Testis (tissue), 3 donors: ENCODE results near the gene MYL7. TPM values are rescaled to one million over a fixed set of nuclear protein-coding genes. Genes with fewer than 3 reads are reported as not detected.

Experiments
- DNase-seq: peaks from one replicate; pipeline ENCODE4 v3.0.0-alpha.2; 2019
- H3K27ac ChIP-seq, 2 donors: fragments of 200-600 bp; sonication (generic); one replicate each; pipeline ENCODE4 v1.5.1; 2019
- H3K27me3 ChIP-seq: fragments of 200-600 bp; sonication (generic); one replicate; pipeline ENCODE4 v1.5.1; 2019
- H3K36me3 ChIP-seq: fragments of 200-600 bp; sonication (generic); one replicate; pipeline ENCODE4 v1.5.1; 2017; ENCODE audit warnings: low read depth; ENCODE audit errors: missing control alignments
- H3K4me1 ChIP-seq: fragments of 200-600 bp; sonication (generic); one replicate; pipeline ENCODE4 v1.5.1; 2019
- H3K4me3 ChIP-seq, 2 donors: fragments of 200-600 bp; sonication (generic); one replicate each; pipeline ENCODE4 v1.5.1; 2017 to 2019
- H3K9me3 ChIP-seq: fragments of 200-600 bp; sonication (generic); one replicate; pipeline ENCODE4 v1.5.1; 2017
- POLR2A ChIP-seq: fragments of 450-650 bp; IDR thresholded peaks from one replicate; pipeline ENCODE4 v1.6.1; 2017; ENCODE audit warnings: antibody characterized with exemption, mild to moderate bottlenecking, moderate library complexity
- WGBS, 2 donors: methylation state at CpG; one replicate each; pipeline ENCODE4 v1.1.5; 2018; 5-methylcytosine and 5-hydroxymethylcytosine counted together
- intact Hi-C: fragments of 100-400 bp; cut with DNase I; formaldehyde crosslinking; loops from one replicate; pipeline ENCODE4 v1.15.1; 2023; ENCODE audit warnings: low total_unique reads
- polyA plus RNA-seq: library from polyadenylated mRNA; stranded (reverse); fragments of 350-450 nt; fragmentation: Illumina TruSeq; extraction: RNeasy Lipid Tissue Mini Kit (QIAGEN cat#74804); gene quantifications from one replicate; pipeline ENCODE4 v1.2.3, GENCODE V29; 2014; ENCODE audit warnings: low read depth, low replicate concordance; ENCODE audit not compliant: insufficient read depth
- total RNA-seq, 2 donors: library from RNA; depleted of rRNA; stranded (reverse); fragments of >200 nt; gene quantifications; one replicate each; pipeline ENCODE4 v1.2.3, GENCODE V29; 2016
- TF ChIP-seq, protein P1 (sequence below), 3 experiments: fragments of 450-650 bp in 2 of 3; fragments of 200-600 bp in 1 of 3; sonication (generic) in 1 of 3; IDR thresholded peaks; one replicate each; pipeline ENCODE4 v1.5.1; 2016 to 2019; ENCODE audit warnings: antibody characterized with exemption in 3 of 3, mild to moderate bottlenecking in 2 of 3, moderate library complexity in 1 of 3

The MYL7 gene
- total and polyA plus RNA-seq, 3 donors from 2014 or later, result 1.5 to 1.7 TPM; not detected in 1

DNA sequence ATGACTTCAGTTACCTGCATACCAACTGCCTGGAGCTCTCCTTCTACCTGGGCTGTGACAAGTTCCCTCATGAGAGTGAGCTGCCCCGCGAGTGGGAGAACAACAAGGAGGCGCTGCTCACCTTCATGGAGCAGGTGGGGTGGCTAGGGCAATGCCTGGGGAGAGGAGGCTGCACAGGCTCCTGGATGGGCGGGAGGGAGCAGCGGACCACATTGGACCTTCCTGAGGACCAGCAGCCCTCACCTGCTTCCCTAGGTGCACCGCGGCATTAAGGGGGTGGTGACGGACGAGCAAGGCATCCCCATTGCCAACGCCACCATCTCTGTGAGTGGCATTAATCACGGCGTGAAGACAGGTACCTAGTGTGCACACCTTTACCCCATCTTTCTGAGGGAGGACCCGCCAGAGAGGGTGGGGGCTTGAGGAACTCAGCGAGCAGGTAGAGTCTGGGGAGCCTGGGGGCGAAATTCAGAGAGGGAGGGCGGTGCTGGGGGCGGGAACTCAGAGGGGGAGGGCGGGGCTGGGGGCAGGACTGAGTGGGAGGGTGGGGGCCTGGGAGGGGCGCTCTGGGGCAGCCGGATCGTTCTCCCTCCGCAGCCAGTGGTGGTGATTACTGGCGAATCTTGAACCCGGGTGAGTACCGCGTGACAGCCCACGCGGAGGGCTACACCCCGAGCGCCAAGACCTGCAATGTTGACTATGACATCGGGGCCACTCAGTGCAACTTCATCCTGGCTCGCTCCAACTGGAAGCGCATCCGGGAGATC is 28.0 kb downstream of the MYL7 start:
- intact Hi-C loops, result no loop called here
- Histone ChIP-seq H3K4me3 (no peak overlapping the region), H3K27me3 (no peaks in the 10 kb centered on the region), H3K9me3 (no peaks in the 10 kb centered on the region), H3K4me1 (no peaks in the 10 kb centered on the region), H3K36me3 (no peaks in the 10 kb centered on the region), H3K27ac (no peak overlapping the region)
- DNase-seq, result no peak
- TF ChIP-seq, protein P1, sequence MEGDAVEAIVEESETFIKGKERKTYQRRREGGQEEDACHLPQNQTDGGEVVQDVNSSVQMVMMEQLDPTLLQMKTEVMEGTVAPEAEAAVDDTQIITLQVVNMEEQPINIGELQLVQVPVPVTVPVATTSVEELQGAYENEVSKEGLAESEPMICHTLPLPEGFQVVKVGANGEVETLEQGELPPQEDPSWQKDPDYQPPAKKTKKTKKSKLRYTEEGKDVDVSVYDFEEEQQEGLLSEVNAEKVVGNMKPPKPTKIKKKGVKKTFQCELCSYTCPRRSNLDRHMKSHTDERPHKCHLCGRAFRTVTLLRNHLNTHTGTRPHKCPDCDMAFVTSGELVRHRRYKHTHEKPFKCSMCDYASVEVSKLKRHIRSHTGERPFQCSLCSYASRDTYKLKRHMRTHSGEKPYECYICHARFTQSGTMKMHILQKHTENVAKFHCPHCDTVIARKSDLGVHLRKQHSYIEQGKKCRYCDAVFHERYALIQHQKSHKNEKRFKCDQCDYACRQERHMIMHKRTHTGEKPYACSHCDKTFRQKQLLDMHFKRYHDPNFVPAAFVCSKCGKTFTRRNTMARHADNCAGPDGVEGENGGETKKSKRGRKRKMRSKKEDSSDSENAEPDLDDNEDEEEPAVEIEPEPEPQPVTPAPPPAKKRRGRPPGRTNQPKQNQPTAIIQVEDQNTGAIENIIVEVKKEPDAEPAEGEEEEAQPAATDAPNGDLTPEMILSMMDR (IDR thresholded peaks at IDR 0.05), result no peak
- TF ChIP-seq POLR2A, result no peak
- WGBS, 2 donors, result 64 to 69% methylated on average over 22 to 33 of the region's 34 CpGs

DNA sequence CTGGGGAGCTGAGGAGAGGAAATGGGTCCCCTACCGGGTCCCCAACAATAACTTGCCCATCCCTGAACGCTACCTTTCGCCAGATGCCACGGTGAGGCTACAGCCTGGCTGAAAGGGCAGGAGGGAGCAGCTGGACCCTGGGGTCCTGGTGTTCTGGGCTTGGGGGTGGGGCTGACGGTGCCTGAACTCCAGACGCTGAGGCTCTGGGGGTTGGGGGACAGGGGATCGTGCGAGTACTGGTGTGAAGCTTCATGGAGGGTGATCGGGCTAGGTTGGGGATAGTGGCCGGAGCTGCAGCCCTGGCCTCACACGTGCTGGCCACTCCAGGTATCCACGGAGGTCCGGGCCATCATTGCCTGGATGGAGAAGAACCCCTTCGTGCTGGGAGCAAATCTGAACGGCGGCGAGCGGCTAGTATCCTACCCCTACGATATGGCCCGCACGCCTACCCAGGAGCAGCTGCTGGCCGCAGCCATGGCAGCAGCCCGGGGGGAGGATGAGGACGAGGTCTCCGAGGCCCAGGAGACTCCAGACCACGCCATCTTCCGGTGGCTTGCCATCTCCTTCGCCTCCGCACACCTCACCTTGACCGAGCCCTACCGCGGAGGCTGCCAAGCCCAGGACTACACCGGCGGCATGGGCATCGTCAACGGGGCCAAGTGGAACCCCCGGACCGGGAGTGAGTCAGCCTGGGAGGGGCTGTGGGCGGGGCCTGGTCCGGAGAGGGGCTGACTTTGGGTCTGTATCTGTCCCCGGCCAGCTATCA is 28.7 kb downstream of the MYL7 start:
- H3K9me3 ChIP-seq, result no peaks in the 10 kb centered on the region

DNA sequence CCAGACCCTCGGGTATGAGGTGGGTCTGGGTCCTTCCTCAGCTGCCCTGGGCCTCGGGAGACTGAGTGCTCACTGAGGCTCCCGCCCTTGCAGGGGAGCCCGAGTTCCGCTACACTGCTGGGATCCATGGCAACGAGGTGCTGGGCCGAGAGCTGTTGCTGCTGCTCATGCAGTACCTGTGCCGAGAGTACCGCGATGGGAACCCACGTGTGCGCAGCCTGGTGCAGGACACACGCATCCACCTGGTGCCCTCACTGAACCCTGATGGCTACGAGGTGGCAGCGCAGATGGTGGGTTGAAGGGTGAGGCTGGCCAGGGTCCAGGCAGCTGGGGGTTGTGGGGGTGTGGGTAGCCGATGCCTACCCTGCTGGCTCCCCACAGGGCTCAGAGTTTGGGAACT is 29.4 kb downstream of the MYL7 start:
- DNase-seq, result no peak
- intact Hi-C loops, result no loop called here

More for the DNA sequence above, 28.7 kb downstream of the MYL7 start:
- TF ChIP-seq, protein P1 (IDR thresholded peaks at IDR 0.05), result no peak
- no peak for TF ChIP-seq POLR2A
- Histone ChIP-seq H3K36me3 (no peaks in the 10 kb centered on the region), H3K4me1 (no peaks in the 10 kb centered on the region), H3K27ac (no peak overlapping the region), H3K27me3 (no peaks in the 10 kb centered on the region), H3K4me3 (no peak overlapping the region)
- no peak for DNase-seq
- intact Hi-C loops, result no loop called here
- 40 to 43% methylated on average over 12 to 41 of the region's 41 CpGs for WGBS, 2 donors

DNA sequence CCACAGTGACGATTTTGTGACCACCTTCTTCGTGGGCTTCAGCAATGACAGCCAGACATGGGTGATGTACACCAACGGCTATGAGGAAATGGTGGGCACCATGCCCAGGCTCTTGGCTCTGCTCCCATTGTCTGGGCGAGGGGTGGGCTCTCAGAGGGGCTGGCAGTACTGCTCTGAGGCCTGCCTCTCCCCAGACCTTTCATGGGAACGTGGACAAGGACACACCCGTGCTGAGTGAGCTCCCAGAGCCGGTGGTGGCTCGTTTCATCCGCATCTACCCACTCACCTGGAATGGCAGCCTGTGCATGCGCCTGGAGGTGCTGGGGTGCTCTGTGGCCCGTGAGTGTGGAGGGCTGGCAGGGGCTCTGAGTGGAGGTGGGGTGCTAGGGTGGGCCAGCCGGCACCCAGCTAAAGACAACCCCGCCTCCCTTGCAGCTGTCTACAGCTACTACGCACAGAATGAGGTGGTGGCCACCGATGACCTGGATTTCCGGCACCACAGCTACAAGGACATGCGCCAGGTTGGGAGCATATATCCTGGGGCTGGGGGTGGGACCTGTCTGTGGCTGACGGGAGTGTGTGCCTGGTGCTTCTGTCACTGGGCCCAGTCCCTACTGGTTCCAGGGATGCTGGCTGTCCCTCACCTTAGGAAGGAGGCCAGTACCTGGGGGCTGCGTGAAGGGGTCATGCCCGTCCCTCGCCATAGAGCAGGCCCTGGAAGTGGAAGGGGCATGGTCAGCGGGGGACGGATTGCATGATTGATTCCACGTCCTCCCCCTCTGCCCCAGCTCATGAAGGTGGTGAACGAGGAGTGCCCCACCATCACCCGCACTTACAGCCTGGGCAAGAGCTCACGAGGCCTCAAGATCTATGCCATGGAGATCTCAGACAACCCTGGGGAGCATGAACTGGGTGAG is 30.2 kb downstream of the MYL7 start:
- peaks cover 6% of the 10 kb centered on the region for H3K4me1 ChIP-seq
- WGBS, 2 donors, result 77 to 84% methylated on average over 10 to 27 of the region's 27 CpGs
- no peaks in the 10 kb centered on the region for H3K36me3 ChIP-seq
- H3K27ac ChIP-seq, result no peak overlapping the region
- TF ChIP-seq, protein P1 (IDR thresholded peaks at IDR 0.05), result no peak
- no peak for TF ChIP-seq POLR2A
- no peak for DNase-seq
- no peak overlapping the region for H3K4me3 ChIP-seq
- no peaks in the 10 kb centered on the region for H3K27me3 ChIP-seq
- intact Hi-C loops, result no loop called here
- H3K9me3 ChIP-seq, result no peaks in the 10 kb centered on the region

More for the DNA sequence above, 29.4 kb downstream of the MYL7 start:
- no peaks in the 10 kb centered on the region for H3K9me3 ChIP-seq
- H3K4me3 ChIP-seq, result no peak overlapping the region
- WGBS, 2 donors, result 52 to 57% methylated on average over 4 to 11 of the region's 16 CpGs
- no peaks in the 10 kb centered on the region for H3K27me3 ChIP-seq
- no peaks in the 10 kb centered on the region for H3K36me3 ChIP-seq
- H3K27ac ChIP-seq, result no peak overlapping the region
- TF ChIP-seq POLR2A, result no peak
- TF ChIP-seq, protein P1 (IDR thresholded peaks at IDR 0.05), result no peak
- H3K4me1 ChIP-seq, result peaks cover under 1% of the 10 kb centered on the region
